ENCODE results near the gene SOCS2. TPM values are rescaled to one million over a fixed set of nuclear protein-coding genes. Genes with fewer than 3 reads are reported as not detected.
A peak's percentile ranks its signal among the peaks of the same experiment; 100 is the strongest.

Gene SOCS2
- 37.6 and 45.1 TPM in 2 replicates for total RNA-seq

- DNase-seq (ENCODE audit: low read depth), result peak; percentile 56
Observed at GRCh38 chr12:93571925-93572711, at the start of gene SOCS2. SOCS2 (plus strand) TSS chr12:93572675; CDS start chr12:93572898, 223 bp downstream.

DNA sequence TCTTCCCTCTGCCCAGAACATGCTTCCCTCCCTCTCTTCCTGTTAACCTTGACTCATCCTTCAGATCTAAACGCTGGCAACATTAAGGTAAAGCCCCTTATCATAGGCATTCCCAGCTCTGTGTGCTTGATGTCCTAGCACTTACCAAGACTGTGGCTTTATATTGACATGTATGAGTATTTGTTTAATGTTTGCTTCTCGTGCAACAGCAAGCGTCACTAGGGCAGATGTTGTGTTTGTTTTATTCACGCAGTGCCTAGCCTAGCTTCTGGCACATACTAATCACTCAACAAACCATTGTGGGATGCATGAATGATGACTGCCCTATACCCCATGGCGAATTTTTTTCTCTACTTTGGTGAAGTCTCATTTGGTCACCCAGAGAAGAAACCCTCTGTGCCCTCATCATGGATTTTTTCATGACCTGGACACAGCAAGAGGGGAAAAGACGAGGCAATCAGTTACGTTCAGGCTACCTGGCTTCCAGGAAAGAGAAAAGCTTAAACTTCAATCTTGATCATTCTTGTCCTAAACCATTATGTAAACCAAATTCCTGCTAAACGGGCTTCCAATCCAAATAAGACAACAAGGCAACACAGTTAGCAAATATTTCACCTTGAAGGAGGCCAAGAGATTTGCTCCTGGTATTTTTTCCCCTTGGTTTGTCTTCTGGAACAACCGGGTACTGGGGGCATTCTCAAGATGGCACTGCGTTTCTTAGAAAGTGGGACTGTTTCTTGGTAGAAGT is 47.9 kb upstream of the SOCS2 start:
- no peak for DNase-seq (ENCODE audit: low read depth)

More at GRCh38 chr12:93571925-93572711, at the start of gene SOCS2:
- TF ChIP-seq CTCF (IDR thresholded peaks at IDR 0.05; ENCODE audit: insufficient read depth, low read depth, low read length), result no peak
- H3K4me3 ChIP-seq (ENCODE audit: low read depth, low read length), result peak within 1 kb of the TSS; percentile 71

DNA sequence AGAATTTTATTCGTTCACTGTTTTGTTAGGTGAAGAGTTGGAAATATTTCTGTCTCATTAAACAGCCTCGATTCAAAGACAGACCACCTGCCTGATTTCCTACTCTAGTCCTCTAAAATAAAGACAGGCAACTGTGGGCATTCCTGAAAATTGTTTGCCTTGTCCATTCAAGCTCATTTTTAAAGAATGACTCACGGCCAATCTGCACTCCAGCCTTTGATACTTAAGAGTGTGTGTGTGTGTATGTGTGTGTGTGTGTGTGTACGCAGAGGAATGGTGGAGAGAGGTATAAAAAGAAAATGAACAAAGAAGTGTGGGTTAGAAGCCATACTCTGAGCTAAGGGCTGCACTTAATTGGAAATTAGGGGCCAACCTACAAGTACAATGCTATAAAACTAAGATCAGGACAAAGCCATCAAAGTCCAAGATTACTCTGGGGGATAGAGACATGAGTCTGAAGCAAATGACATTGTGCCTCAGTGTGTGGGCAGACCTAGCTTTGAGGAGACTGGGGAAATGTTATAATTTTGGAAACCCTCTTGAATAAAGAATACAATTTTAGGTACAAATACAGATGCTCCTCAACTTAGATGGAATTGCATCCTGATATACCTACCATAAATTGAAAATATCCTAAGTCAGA is 45.6 kb upstream of the SOCS2 start:
- TF ChIP-seq CTCF (IDR thresholded peaks at IDR 0.05; ENCODE audit: insufficient read depth, low read depth, low read length), result no peak
- DNase-seq (ENCODE audit: low read depth), result peak; percentile 85

More for the DNA sequence above, 47.9 kb upstream of the SOCS2 start:
- TF ChIP-seq CTCF (IDR thresholded peaks at IDR 0.05; ENCODE audit: insufficient read depth, low read depth, low read length), result no peak
- H3K4me3 ChIP-seq (ENCODE audit: low read depth, low read length), result no peak overlapping the region

GRCh38 chr12:93530358-93530757 is 42.1 kb upstream of the SOCS2 start:
- TF ChIP-seq CTCF (IDR thresholded peaks at IDR 0.05; ENCODE audit: insufficient read depth, low read depth, low read length), result no peak
- H3K4me3 ChIP-seq (ENCODE audit: low read depth, low read length), result no peak overlapping the region
- DNase-seq (ENCODE audit: low read depth), result no peak

More for the DNA sequence above, 45.6 kb upstream of the SOCS2 start:
- no peak overlapping the region for H3K4me3 ChIP-seq (ENCODE audit: low read depth, low read length)

GRCh38 chr12:93533310-93533709 is 39.2 kb upstream of the SOCS2 start:
- no peak for DNase-seq (ENCODE audit: low read depth)
- TF ChIP-seq CTCF (IDR thresholded peaks at IDR 0.05; ENCODE audit: insufficient read depth, low read depth, low read length), result no peak
- no peak overlapping the region for H3K4me3 ChIP-seq (ENCODE audit: low read depth, low read length)

- TF ChIP-seq CTCF (IDR thresholded peaks at IDR 0.05; ENCODE audit: insufficient read depth, low read depth, low read length), result no peak
- no peak for DNase-seq (ENCODE audit: low read depth)
Observed at GRCh38 chr12:93536111-93536765, 36.2 kb upstream of the SOCS2 start.

More at GRCh38 chr12:93536111-93536765, 36.2 kb upstream of the SOCS2 start:
- no peak overlapping the region for H3K4me3 ChIP-seq (ENCODE audit: low read depth, low read length)
